ENCODE data around the gene UTS2R.
"Not testable (repeated sequence)": the region's sequence is repeated elsewhere in the genome, so short reads cannot be mapped to it uniquely, and the experiment has no call there.

Gene UTS2R

DNA sequence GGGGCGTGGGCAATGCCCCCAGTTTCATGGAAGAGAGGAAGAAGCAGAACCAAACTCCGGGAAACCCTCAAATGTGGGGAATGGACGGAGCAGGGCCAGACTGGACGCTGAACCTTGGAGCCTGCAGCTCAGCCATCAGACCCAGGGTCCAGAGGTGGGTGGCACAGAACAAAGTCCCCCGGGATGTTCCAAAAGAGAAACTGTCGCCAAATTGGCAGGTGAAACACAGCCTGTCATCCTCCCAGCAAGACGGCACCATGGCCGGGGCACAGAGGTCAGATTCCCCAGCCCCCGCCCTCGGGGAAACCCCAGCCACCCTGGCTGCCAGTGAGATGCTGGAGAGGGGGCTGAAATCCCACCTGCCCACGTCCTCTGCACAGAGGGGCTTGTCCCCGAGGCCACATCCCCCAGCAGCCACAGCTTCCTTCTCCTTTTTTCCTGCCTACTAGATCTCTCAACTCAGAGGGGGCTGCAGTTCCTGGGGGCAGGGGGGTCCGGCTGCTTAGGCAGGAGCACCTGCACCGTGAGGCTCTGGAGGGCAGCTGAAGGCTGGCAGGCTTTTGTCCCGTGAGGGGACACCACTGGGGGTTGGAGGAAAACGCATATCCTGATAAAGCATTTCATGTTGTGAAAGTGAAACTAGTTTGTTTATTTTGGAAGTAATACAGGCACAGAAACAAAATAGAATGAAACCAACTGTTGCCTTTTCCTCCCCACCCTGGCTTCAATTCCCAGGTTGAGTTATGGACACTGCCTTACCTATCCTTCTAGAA is 36.8 kb upstream of the UTS2R start:
- no peak for DNase-seq

- DNase-seq, result no peak
These were observed 32.5 kb upstream of the UTS2R start for GRCh38 chr17:82338858-82339633.

GRCh38 chr17:82339634-82340580 is 31.7 kb upstream of the UTS2R start:
- DNase-seq, result no peak

DNA sequence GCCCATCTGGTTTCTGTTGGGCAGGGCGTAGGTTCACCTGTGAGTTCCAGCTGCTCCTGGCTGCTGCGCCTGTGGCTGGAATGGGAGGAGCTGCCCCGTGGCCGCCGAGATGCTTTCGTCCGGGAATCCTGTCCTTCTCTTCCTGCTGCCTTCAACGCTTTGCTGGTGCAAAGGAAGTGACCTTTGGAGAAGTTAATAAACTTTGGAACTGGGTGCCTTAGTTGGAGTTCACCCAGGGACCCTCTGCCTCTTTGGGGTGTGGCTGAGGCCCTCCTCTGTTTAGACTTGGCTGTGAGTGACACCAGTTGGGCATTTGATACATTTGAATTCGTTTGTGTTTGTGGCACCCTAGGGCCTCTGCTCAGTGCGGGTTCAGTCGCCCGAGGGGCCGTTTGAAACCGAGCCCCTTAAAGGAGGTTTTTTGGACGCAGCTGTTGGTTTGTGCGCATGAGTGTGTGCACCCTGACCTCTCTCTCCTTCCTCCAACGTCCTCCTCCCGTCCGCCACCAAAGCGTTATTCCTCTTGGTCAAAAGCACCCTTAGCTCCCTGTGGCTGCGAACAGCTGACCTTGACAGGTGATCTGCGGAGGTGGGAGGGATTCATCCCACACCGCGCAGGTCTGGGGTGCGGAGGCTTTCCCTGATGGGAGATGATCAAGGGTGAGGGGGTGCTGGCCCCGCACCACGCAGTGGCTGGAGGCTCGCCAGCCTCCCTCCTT is 29.0 kb upstream of the UTS2R start:
- DNase-seq, result no peak

- no peak for DNase-seq
These were observed 28.0 kb upstream of the UTS2R start for GRCh38 chr17:82343560-82343959.

GRCh38 chr17:82344175-82344907 is 27.2 kb upstream of the UTS2R start:
- DNase-seq, result no peak

GRCh38 chr17:82345151-82345976 is 26.2 kb upstream of the UTS2R start:
- no peak for DNase-seq

- DNase-seq, result no peak
These were observed 24.9 kb upstream of the UTS2R start for GRCh38 chr17:82346342-82347300.

DNA sequence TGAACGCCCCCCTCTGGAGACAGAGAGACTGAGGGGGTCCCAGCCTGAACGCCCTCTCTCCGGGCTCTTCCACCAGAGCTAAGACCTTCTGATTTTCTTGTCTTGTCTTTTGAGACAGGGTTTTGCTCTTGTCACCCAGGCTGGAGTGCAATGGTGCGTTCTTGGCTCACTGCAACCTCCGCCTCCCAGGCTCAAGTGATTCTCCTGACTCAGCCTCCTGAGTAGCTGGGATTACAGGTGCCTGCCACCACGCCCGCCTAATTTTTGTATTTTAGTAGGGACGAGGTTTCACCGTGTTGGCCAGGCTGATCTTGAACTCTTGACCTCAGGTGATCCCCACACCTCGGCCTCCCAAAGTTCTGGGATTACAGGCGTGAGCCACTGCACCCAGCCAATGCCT is 23.6 kb upstream of the UTS2R start:
- DNase-seq, result not testable (repeated sequence)

DNA sequence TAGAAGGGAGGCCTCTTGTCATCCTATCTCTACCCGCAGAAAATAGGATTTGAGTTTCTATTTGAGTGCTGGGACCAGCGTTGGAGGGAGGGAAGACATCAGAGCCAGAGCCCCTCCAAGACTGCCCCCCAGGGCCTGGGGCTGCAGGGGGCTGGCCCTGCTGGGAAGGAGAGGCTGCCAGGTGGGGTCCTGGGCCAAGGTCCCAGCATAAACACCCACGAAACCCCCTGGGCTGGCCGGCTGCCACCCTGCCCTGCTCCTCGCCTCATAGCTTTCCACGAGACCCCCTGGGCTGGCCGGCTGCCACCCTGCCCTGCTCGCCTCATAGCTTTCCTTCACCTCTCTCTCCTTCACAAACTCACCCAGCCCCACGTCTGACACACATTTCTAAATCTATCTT is 23.1 kb upstream of the UTS2R start:
- no peak for DNase-seq

DNA sequence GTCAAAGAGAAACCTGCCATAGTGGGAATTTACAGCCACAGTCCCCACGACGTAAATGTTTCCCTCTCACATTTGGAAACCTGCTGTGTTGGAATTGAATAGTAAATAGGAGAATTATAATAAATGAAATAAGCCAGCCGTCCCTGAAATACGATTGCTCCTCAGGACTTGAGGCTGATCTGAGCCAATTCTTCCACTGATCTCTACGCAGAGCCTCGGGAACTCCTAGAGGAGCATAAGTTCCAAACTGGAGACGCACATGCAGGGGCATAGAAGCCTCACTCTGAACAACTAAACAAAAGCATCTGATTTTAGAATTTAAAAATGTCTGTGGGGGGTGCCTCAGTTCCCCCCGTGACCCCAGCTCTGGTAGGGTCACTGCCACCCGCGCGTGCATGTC is 22.7 kb upstream of the UTS2R start:
- no peak for DNase-seq

- no peak for DNase-seq
These were observed 22.3 kb upstream of the UTS2R start for GRCh38 chr17:82349287-82349701.

DNA sequence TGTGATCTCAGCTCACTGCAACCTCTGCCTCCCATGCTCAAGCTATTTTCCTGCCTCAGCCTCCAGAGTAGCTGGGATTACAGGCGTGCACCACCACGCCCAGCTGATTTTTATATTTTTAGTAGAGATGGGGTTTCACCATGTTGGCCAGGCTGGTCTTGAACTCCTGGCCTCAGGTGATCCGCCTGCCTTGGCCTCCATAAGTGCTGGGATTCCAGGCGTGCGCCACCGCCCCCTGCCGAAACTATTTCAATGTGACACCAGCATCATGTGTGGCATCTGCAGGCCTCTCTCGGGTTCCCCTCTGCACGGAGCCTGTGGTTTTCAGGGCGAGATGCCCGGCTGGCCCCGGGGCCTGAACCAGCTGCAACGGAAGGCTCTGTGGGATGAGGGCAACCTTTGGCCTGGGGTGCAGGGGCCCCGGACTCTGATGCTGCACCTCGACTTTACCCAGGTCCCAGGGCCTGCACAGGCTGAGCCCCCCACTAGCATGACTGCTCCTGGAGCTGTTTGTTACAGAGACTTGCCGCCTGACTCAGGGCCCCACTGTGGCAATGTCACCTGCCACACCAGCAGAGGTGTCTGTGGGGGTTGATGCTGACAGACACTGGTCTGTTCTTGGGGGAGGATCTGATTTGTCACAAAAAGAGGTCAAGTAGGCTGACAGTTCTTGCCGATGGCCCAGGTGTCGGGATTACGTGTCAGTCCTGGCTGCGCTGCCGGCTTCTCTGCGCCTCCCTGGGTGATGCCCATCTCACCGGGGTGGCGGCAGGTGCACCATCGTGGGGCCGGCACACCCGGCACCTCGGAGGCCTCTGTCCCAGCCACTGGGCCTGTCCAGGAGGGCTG is 21.2 kb upstream of the UTS2R start:
- DNase-seq, result no peak

GRCh38 chr17:82351254-82351712 is 20.3 kb upstream of the UTS2R start:
- DNase-seq, result no peak

- peak; percentile 50 for DNase-seq
These were observed 19.7 kb upstream of the UTS2R start for GRCh38 chr17:82351713-82352488.

DNA sequence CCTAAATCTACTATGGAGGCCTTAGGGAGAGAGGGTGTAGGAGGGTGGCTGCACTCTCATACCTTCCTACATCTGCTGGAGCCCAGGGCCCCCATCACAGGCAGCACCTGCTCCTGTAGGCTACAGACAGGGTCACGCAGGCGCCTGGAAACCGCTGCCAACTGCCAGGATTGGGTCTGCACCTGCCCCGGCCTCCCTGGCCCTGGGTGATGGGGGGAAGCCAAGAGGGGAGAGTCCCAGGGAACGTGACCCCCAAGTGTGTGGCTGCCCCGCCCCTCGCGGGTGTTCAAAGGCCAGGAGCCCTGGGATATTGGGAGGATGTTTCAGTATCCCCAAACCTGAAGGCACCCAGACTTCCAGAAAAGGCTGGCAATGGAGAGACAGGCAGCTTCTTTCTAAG is 18.1 kb upstream of the UTS2R start:
- DNase-seq, result no peak

DNA sequence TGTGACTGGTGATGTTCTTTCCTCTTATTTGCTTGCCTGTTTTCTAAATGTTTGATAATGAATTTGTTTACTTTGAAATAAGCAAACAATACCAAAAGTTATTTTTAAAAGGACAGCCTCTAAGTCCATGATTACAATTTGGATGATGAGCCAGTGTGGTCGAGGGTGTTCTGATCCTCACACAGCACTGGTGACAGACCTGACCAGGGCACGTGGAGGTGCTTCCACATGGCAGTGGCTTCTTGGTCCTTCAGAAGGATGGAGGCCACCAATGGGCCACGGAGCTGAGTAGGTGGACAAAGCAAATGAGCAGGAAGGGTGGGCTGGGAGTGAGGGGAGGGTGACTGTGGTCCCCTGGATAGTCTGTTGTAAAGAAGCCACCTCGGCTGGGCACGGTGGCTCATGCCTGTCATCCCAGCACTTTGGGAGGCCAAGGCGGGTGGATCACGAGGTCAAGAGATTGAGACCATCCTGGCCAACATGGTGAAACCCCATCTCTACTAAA is 16.7 kb upstream of the UTS2R start:
- no peak for DNase-seq
